ENCODE measurements around the gene MAP1B.
A peak's percentile ranks its signal among the peaks of the same experiment; 100 is the strongest.

Gene MAP1B

DNA sequence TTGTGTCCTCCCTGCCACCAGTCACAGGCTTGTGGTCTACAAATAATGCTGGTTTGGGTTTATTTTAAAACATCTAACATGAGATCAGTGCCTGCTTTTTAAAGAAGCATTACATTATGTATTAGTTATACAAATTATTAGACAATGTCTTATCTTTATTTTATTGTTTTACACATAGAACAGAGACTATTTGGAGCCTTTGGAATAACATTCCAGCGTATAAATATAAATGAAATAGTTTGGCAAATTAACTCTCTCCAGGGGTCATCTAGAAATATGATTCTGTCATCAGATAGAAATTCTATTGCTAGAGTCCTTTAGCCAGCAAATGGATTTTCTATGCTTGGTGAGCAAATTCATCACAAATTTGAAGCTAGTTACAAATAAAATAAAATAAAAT, 22.4 kb downstream of the MAP1B start:
- no peak for DNase-seq (ENCODE audit: insufficient read length, low spot score)
- FAIRE-seq, result no peak

DNA sequence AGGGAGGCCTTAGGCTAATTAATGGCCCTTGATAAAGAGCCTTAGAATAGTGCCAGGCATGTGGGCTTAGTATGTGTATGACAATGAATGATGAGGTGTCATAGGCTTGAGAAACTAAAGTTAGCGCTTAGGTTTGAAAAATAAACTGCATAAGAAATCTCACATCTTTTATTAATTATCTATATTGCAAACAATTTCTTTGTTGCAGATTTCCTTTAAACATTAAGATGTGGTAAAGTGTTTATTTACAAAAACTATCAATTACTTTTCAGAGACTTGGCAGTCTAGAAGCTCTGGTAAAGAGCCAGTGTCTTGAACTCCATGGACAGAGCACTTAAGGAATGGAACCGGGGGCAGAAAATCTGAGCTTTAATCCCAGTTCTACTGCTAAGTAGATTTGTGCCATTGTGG, 23.1 kb downstream of the MAP1B start:
- DNase-seq (ENCODE audit: insufficient read length, low spot score), result no peak
- no peak for FAIRE-seq

DNA sequence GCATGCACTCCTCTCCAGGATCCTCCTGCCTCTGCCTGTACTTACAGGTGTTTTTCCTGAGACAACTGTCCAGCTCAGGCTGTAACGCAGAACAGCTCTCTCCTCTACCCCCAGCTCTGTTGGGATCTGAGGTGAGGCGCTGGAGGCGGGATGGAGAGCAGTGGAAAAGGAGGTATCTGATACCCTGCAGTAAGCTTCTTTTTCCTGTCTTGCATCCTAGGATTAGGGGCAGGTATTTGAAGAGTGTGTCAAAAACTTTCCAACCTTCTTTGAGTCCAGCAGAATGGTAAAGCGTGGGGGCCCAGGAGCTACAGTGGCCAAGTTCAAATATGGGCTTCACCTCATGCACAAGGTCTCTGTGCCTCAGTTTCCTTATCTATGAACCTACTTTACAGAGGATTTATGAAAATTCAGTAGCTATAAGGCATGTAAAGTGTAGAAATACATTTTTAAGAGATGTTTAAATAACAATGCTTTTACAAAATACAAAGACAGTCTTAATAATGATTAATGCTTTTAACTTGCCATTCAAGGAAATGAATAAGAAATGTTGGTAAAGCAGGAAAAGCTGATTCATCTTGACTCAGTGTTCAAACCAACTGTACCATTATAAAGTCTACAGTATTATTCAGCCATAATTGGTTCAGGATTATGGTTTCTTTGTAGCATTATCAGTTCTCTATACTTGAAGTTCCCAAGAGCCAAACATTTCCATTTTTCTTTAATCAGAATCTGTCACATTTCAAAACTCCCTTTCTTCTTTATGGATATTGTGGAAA, 26.1 kb downstream of the MAP1B start:
- FAIRE-seq (no peak), DNase-seq (ENCODE audit: insufficient read length, low spot score) (no peak)

DNA sequence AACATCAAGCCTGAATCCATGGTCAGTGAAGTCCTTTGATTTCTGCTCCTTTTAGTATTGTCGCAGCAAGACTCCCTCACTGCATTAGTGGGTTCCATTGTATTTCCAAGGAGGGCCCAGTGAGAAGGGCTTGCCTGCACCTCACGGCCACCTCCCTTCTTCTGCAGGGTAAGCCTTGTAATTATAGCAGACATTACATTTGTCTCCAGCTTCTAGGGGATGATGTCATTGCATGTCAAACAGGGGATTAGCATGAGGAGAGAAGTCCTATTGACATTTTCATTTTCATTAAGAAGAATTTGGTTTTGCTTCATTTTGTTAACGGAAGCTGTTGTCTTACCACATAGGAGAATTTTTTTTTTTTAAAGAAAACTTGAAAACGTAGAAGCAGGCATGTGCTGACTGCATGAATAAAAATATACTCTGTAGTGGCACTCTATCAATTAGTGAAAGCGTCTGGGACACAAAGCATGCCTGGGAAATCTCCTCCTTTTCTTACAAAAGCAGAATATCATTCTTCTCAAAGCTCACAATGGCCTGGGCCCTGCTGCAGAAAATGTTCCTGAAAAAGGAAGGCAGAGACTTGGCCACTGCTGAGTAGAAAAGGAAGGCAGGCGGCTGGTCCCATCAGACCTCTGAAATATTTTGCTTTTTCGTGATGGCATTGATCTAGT, 27.1 kb downstream of the MAP1B start:
- no peak for FAIRE-seq
- DNase-seq (ENCODE audit: insufficient read length, low spot score), result no peak

DNA sequence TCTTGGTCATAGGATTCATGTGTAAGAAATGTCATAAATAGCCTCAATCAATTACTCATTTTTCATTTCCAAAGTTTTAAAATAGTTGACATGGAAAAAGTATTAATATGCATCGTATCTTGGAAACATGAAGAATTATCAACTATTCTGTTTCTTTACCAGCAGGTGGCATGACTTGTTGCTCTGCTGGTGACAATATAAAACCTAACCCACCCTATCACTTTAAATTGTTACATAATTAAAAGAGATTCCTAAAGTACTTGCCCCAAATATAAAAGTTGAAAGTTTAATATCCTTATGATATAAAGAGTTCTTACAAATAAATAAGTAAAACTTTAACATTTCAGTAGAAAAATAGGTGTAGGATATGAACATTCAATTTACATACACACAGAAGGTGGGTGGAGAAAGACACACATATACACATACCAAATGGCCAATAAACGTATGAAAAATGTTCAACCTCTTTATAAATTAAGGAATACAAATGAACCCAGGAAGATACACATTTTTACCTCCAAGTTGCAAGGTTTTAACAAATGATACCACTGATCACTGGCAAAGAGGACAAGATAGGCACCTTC, 30.6 kb downstream of the MAP1B start:
- DNase-seq (ENCODE audit: insufficient read length, low spot score) (no peak), FAIRE-seq (peak; percentile 85)

DNA sequence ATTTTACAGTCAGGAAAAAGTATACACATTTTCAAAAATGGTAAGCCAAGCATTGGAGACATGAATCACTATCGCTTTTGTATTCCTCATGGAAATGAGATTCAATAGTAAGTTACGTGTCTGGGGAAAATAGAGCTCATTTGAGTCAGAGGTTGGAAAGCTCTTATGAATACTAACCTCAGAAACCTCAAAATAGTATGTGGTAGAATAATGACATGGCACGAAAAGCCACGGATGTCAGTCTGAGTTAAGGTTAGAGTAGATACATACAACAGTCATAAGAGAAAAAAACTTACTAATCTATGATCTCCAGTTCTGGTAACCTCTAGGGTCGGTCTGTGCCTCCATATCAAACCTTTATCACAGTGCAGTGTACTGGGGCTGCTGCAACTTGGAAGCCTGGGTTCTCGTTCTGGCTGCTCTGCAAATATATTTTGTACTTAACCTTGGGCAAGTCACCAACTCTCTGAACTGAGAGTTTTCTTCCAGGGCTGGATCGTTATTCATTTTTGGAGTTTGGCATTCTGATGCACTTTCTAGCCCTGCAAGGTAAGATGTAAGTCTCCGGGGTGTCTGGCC, 31.8 kb downstream of the MAP1B start:
- FAIRE-seq (peak; percentile 77), DNase-seq (ENCODE audit: insufficient read length, low spot score) (no peak)

DNA sequence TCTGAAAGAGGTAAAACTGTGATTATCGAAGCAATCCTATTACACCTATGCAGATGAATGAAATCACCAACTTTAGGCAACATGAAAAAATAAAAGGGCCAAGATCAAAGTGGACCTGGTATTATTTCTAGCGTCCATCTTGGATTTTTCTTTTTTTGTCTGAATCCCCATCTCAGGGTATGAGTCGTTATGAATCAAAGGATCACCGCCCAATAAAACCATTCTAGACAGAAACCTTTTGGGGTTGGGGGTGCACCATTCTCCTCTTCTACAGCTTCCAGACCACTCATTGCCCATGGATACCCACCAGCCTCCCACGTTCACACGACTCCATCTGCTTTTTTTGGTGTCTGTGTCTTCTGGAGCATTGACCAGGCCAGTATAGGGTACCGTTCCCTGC, 33.4 kb downstream of the MAP1B start:
- DNase-seq (ENCODE audit: insufficient read length, low spot score) (no peak), FAIRE-seq (no peak)

DNA sequence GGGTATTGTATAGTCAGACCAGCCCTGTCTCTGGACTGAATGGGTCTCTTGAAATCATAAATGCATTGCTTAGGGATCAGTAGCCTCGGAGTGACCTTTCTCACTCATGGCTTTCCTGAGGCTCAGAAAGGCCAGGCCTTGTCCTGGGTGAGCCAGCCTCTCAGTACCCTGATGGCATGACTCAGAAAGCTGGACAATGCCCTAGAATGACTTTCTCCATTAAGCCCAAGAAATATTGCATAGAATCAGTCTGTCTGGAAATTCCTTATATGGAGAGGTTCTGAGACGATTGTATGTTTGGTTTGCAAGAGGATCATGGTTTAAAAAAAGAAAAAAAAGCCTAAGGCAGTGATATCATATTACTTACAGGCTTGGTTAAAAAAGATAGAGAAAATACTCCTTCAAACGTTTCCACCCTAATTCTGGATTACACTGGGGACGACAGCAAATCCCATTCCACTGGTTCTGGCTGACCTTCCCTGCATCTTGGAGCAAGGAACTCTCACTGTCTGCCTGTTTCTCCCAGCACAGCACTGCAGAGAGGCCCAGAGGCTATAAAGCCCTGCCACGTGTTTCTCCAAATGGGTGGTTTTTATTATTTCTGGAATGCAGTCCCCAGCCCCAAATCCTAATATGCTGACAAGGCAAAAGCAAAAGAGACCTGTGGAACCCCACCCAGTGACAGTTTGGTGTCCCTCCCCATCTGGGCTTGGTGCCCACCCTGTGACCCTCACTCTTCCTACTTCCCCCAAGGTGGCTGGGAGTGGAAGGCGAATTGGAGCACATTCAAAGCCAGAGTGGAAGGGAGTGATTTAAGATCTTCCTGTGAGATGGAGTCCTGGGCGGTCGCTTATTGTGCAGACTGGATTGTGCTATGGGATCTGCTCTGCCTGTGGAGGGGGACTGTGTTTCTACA, 34.4 kb downstream of the MAP1B start:
- FAIRE-seq, result no peak
- no peak for DNase-seq (ENCODE audit: insufficient read length, low spot score)

DNA sequence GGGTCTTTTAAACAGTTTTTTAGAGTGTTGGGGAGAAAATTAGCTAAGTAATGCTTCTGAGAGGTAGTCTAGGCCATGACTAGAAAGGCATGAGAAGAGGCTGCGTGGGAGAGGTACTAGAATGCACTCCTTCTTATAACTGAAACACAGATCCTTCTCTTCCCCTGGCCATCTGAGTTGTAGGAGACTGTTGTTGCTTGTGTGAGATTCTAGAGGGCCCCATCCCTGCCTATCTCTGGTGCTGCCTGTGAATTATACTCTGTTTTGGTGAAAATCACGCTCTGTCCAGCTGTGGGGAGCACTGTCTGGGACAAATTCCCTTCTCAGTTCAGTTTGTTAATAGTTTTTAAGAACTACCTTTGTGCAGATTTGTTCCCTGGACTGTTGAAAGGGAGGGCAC, 37.5 kb downstream of the MAP1B start:
- FAIRE-seq, result no peak
- DNase-seq (ENCODE audit: insufficient read length, low spot score), result no peak

DNA sequence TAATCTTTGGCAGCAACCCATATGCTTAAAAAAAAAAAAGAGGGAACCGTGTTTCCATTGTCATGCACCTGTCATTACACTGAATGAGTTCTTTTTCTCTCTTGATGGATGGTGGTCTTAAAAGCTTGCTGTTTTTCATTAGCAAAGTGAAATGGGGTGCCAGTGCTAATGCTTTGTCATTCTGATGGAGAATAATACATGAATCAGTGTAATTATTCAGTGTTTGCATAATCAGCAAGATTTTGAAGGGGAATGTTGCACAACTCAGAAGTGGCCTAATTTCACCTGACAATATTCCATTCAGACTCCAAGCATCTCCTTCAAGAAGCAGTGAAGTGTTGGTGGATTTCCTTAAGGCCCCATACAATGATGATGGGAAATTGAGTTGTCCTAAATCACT, 38.1 kb downstream of the MAP1B start:
- FAIRE-seq (no peak), DNase-seq (ENCODE audit: insufficient read length, low spot score) (no peak)

DNA sequence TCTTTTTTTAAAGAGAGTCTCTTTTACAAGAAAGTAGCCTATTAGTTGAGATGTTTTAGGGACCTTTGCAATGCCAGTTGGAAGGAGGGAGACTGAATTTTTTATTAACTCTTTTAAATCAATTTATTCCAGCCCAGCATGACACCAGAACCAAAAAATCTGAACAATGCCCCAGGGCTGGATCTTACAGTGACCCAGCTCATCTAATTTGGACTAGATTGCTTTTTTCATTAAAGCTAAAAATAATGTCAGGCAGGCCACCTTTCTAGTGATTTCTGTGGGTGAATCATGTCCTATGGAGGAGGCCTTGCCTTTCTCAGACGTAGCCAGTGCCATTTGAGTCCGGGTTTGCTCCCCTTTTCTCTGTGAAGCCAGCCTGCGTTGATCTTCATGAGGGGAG, 38.8 kb downstream of the MAP1B start:
- FAIRE-seq (no peak), DNase-seq (ENCODE audit: insufficient read length, low spot score) (no peak)

DNA sequence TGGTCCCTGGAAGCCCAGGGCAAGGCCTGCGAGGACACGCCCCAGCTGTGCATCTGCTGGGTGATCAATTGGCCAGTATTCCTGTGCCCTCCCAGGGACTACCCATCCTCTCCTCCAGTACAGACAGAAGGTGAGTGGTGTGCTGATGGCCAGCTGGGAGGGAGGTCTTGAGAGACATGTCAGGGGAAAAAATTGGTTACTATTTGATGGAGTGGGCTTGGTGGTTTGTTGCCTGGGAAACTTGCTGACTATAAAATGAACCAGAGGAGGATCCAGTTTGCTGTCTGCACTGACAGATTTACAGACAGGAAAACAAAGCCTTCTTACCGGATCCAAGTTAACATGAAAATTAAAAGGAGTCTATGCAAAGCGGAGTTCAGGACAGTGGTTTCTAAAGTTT, 40.3 kb downstream of the MAP1B start:
- DNase-seq (ENCODE audit: insufficient read length, low spot score), result no peak
- no peak for FAIRE-seq

DNA sequence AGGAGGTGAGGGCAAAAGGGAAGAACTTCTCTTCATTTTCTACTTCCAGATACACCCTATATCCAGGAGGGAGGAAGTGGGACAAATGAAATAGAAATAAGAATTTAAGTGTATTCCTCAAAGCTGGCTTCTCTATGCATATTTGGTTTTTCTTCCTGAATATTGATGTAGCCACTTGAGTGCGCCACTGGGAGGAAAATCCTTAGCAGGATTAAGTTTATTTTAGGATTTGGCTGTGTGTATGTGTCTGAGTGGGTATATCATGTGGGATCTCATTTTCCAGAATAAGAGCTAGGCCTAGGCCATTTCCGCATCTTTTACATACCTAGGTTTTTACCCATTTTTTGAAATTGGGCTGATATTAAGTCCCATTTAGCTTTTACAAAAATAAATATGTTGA, 42.5 kb downstream of the MAP1B start:
- no peak for FAIRE-seq

DNA sequence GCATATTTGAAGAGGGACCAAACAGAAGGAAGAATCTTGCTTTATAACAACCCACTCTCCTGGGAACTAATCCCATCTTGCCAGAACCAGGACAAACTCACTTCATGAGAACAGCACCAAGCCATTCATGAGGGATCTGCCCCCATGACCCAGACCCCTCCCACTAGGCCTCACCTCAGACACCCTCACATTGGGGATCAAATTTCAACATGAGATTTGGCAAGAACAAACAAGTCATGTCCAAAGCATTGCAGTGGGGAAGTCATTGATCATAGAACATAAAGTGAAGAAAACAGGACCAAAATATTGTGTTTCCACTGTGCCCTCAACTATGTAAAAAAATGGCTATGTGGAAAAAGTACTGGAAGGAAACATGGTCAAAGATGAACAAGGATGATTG, 43.9 kb downstream of the MAP1B start:
- DNase-seq (ENCODE audit: insufficient read length, low spot score) (no peak), FAIRE-seq (no peak)

More for the DNA sequence above, 42.5 kb downstream of the MAP1B start:
- DNase-seq (ENCODE audit: insufficient read length, low spot score), result no peak

DNA sequence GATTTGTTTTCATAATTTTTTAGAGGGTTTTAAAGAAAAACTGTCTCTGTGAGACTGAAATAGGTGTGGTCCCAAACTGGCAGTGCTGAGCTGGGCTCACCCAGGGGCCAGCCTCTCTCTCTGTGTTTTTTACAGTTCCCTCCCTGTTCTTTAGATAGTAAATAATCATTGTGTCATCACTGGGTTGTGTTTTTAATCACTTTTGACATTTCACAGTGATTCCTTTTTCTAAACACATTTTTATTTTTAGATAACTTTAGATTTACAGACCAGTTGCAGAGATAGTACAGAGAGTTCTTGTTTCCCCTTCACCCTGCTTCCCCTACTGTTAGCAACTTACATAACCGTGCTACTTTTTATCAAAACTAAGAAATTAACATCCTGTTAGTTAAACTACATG, 44.4 kb downstream of the MAP1B start:
- FAIRE-seq, result no peak

DNA sequence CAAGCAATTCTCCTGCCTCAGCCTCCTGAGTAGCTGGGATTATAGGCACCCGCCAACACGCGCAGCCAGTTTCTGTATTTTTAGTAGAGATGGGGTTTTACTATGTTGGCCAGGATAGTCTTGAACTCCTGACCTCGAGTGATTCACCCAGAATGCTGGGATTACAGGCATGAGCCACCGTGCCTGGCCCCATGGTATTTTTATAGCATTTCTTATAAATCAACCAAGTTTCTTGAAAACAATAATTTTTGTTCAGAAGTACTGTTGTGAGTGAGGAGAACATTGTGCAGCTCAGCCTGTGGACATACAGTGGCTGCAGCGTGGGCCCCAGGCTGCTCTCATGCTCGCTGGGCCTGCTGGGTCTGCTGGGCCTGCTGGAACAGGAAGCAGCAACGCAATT, 45.3 kb downstream of the MAP1B start:
- FAIRE-seq, result no peak
- no peak for DNase-seq (ENCODE audit: insufficient read length, low spot score)

More for the DNA sequence above, 44.4 kb downstream of the MAP1B start:
- no peak for DNase-seq (ENCODE audit: insufficient read length, low spot score)

DNA sequence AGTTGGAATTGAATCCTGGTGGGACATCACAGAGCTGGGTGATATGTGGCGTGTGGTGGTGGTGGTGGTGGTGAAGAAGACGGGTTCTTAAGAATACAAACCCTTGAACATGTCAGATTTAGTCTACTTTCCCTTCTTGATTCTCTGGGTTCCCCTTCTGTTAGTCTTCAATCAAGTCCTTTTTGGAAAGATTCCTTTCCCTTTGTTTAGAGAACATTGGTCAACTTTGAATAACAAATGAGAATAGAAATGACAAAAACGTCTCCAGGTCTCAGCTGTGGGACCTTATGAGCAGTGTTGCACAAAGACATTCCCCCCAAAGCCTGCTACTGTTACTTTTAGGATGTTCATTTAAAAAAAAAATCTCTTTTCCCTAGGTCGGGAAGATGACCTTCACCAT, 46.3 kb downstream of the MAP1B start:
- DNase-seq (ENCODE audit: insufficient read length, low spot score) (no peak), FAIRE-seq (no peak)

DNA sequence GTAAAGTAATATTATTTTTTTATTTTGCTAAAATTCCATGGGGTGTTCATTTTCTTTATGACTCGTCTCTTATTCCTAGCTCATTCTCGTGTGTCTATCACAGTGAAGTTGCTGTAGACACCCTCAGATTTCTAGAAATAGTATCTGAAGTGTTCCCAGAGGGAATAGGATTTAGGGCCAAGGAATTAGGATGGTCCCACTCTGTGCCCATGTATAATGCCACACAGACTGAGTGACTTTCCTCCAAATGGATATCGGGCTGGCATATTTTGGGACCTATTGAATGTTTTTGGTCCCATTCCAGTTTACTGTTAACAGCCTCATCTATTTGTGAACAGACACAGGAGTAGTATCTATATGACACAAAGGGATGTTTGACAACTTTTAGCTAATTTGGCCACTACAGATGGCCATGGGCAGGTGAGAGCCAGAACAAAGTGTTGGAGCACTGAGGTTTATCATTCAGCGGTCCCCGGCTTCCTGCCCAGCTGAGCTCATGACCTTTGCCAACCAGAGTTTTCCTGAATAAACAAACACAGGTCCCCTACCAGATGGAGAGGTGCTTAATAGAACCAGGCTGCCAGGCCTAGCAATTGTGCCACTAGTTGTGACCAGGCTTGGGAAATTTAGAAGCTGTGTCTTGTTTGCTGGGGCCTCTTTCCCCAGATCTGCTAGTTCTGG, 46.9 kb downstream of the MAP1B start:
- FAIRE-seq (no peak), DNase-seq (ENCODE audit: insufficient read length, low spot score) (no peak)

DNA sequence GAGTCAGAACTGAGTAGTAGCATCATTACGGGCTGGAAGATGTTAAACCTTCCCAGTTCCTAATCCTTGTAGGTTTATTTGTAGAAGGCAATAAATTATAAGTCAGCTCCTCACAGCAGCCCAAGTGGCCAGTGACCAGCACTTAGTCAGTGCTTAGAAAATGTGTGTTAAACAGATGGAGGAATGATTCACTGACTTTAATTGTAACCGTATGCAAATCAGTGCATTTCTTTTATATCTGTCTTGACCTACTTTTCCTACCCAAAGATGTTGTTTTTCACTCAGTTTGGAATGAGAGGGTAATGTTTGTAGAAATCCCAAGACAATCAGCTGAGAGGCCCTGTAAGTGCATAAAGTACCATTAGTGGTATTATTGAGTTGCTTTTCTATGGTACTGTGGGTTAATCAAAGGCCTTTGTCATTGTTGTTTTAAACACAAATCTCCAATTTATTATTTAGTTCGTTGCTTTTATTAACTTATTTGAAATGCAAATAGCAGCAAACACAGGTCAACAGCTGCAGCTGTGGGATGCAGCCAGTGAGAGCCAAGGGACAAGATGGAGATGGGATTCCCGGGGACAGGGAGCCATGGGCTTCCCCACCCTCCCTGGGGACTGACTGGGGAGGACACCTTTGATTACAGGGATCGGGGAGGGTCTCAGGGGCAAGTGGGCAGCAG, 49.8 kb downstream of the MAP1B start:
- DNase-seq (ENCODE audit: insufficient read length, low spot score), result no peak
- no peak for FAIRE-seq

DNA sequence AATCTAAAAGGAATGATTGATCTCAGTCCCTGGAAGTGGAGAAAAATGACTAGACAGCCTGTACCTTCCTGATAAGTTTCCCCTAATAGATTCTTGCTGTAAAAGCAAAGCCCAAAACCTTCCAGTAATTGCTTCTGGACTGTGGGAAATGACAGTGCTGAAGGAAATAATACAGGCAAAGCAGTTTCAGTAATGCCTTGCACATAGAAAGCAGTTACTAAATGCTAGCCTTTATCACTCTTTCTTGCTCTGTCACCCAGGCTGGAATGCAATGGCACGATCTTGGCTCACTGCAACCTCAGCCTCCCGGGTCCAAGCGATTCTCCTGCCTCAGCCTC, 50.3 kb downstream of the MAP1B start:
- DNase-seq (ENCODE audit: insufficient read length, low spot score), result no peak
- no peak for FAIRE-seq

Data from GM19239 (cell line).